T-helper 1 cell (primary cell): ENCODE measurements around the gene CYP4F11.
A peak's percentile ranks its signal among the peaks of the same experiment; 100 is the strongest.
"Not testable (repeated sequence)": the region's sequence is repeated elsewhere in the genome, so short reads cannot be mapped to it uniquely, and the experiment has no call there.

Source experiments
- DNase-seq, 5 donors: peaks; one replicate each; pipeline ENCODE4 v3.0.0-alpha.2; 2012 to 2020

The CYP4F11 gene

GRCh38 chr19:15874821-15875474, 59.4 kb downstream of the CYP4F11 start:
- DNase-seq: no peak

- not testable (repeated sequence) for DNase-seq
These were observed 60.6 kb downstream of the CYP4F11 start for GRCh38 chr19:15873771-15874170.

GRCh38 chr19:15871570-15871969, 62.8 kb downstream of the CYP4F11 start:
- peak in 1 of 5 donors; percentile 24 for DNase-seq

GRCh38 chr19:15869873-15870272, 64.5 kb downstream of the CYP4F11 start:
- DNase-seq: no peak

GRCh38 chr19:15869109-15869555, 65.2 kb downstream of the CYP4F11 start:
- DNase-seq: peak in 3 of 5 donors; percentile 9 to 42 (median 13)

GRCh38 chr19:15866636-15867035, 67.7 kb downstream of the CYP4F11 start:
- no peak for DNase-seq

GRCh38 chr19:15864824-15865223, 69.5 kb downstream of the CYP4F11 start:
- DNase-seq: no peak

- DNase-seq: no peak
These were observed 71.1 kb downstream of the CYP4F11 start for GRCh38 chr19:15863272-15863671.

GRCh38 chr19:15862444-15862843, 71.9 kb downstream of the CYP4F11 start:
- DNase-seq: no peak
